OCI-LY1 (cell line): Measurements from ENCODE around the gene LAMTOR4.

Experiments
- EZH2 ChIP-seq: fragments of 200-600 bp; sonication (generic), shearing (Covaris generic); IDR thresholded peaks from 2 replicates; pipeline ENCODE4 v1.8.0; 2017; ENCODE audit warnings: borderline replicate concordance, mixed run types, mild to moderate bottlenecking, antibody characterized with exemption, low read length, moderate library complexity, mixed read lengths
- TF ChIP-seq, protein P1 (sequence below): fragments of 200-600 bp; sonication (generic), shearing (Covaris generic); IDR thresholded peaks from 2 replicates; pipeline ENCODE4 v1.5.1; 2017; ENCODE audit warnings: mild to moderate bottlenecking, antibody characterized with exemption, low read length, moderate library complexity, mixed read lengths

DNA sequence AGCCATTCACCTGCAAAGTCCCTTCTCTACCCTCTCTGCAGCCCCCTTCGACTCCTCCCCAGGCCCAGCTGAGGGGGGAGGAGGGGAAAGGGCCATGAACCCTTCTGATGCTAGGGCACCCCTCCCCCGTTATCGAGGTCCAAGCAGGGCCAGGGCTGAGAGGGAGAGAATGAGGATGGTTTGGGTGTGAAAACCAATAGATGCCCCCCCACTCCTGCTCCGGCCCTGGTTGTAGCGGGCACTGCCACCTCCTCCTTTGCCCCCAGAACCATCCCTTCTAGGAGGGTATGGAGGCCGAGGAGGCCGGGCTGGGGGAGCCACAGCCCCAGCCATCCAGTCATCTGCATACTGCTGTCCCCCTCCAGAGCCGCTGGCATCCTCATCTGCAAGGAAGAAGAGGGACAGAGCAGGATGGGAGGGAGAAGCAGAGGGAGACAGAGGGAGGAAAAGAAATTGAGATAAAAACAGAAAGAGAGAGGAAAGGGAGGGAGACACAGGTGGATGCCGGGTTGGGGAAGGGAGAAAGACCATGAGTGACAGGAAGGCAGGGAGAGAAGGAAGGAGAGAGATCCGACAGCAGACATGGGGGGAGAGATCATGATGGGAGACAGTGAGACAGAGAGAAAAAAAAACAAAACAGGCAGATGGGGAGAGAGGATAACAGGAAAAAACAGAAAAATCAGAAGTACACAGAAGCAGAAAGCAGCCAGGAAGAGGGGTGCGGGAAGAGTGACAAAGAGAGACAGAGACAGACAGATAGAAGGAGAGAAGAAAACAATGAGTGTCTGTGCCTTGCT, 21.6 kb downstream of the LAMTOR4 start:
- TF ChIP-seq EZH2, result no peak
- TF ChIP-seq, protein P1, sequence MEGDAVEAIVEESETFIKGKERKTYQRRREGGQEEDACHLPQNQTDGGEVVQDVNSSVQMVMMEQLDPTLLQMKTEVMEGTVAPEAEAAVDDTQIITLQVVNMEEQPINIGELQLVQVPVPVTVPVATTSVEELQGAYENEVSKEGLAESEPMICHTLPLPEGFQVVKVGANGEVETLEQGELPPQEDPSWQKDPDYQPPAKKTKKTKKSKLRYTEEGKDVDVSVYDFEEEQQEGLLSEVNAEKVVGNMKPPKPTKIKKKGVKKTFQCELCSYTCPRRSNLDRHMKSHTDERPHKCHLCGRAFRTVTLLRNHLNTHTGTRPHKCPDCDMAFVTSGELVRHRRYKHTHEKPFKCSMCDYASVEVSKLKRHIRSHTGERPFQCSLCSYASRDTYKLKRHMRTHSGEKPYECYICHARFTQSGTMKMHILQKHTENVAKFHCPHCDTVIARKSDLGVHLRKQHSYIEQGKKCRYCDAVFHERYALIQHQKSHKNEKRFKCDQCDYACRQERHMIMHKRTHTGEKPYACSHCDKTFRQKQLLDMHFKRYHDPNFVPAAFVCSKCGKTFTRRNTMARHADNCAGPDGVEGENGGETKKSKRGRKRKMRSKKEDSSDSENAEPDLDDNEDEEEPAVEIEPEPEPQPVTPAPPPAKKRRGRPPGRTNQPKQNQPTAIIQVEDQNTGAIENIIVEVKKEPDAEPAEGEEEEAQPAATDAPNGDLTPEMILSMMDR, result no peak
